Measurements from ENCODE around the gene RHOA.

DNA sequence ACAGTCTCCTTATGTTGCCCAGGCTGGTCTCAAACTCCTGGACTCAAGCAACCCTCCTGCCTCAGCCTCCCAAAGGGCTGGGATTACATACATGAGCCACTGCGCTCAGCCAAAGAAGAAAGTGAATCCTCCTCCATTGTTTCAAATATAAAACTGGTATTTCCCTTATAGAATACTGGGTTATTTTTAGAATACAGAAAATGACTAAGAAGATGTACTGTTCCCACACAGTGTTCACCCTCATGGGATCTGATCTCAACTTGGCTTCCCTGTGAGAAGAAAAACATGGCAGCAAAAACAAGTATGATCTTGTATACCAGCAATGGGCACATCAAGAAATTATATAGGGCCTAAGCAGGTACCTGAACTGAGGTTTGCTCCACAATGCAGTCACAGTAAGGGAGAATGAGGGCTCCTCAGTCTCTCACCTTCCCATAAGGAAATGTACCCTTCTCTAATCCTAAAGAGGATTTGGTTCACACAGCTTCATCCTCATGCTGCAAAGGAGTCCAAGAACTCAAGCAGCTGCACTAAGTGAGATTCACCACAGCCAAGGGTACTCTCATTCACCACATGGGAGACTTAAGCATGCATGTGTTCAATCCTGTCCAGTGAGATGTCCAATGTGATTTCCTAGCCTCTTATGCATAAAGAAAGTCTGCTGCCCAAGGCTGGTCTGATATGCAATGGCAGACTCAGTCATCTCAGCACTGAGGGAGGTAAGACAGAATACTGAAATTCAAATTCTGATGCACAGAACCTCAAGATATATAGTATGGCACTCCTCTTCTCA lies 97.7 kb downstream of the RHOA start:
- TF ChIP-seq, protein P1, sequence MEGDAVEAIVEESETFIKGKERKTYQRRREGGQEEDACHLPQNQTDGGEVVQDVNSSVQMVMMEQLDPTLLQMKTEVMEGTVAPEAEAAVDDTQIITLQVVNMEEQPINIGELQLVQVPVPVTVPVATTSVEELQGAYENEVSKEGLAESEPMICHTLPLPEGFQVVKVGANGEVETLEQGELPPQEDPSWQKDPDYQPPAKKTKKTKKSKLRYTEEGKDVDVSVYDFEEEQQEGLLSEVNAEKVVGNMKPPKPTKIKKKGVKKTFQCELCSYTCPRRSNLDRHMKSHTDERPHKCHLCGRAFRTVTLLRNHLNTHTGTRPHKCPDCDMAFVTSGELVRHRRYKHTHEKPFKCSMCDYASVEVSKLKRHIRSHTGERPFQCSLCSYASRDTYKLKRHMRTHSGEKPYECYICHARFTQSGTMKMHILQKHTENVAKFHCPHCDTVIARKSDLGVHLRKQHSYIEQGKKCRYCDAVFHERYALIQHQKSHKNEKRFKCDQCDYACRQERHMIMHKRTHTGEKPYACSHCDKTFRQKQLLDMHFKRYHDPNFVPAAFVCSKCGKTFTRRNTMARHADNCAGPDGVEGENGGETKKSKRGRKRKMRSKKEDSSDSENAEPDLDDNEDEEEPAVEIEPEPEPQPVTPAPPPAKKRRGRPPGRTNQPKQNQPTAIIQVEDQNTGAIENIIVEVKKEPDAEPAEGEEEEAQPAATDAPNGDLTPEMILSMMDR (IDR thresholded peaks at IDR 0.05; ENCODE audit: control extremely low read depth in 1 of 3, insufficient read depth in 1 of 3, low read depth in 1 of 3, low read length in 3 of 3), result no peak
- TF ChIP-seq CHD2 (IDR thresholded peaks at IDR 0.05; ENCODE audit: low read length) (no peak), JUN (IDR thresholded peaks at IDR 0.05; ENCODE audit: low read depth, low read length) (no peak), RAD21 (IDR thresholded peaks at IDR 0.05 in 1 of 2, conservative IDR thresholded peaks at IDR 0.05 in 1 of 2; ENCODE audit: low read depth in 2 of 2, low read length in 2 of 2) (no peak), POLR2A (IDR thresholded peaks at IDR 0.05; ENCODE audit: control extremely low read depth in 1 of 2, low read depth in 2 of 2, low read length in 2 of 2) (no peak), SP2 (IDR thresholded peaks at IDR 0.05; ENCODE audit: low read length) (no peak), KDM5A (IDR thresholded peaks at IDR 0.05; ENCODE audit: low read length) (no peak), SP4 (IDR thresholded peaks at IDR 0.05; ENCODE audit: low read length) (no peak), TBP (IDR thresholded peaks at IDR 0.05; ENCODE audit: low read depth, low read length) (no peak), RFX5 (IDR thresholded peaks at IDR 0.05; ENCODE audit: borderline replicate concordance, low read depth, low read length) (no peak), CHD1 (IDR thresholded peaks at IDR 0.05; ENCODE audit: low read depth, low read length) (no peak), NRF1 (IDR thresholded peaks at IDR 0.05; ENCODE audit: low read depth, low read length) (no peak), POLR2AphosphoS5 (IDR thresholded peaks at IDR 0.05; ENCODE audit: low read depth, low read length) (no peak), ZNF274 (IDR thresholded peaks at IDR 0.05; ENCODE audit: borderline replicate concordance, extremely low read depth, low read length) (no peak)
